HG03565 (cell line): ENCODE results near the gene FOXA3.
"Not testable (repeated sequence)": the region's sequence is repeated elsewhere in the genome, so short reads cannot be mapped to it uniquely, and the experiment has no call there.

Experiments
- ATAC-seq: cut with Tn5 transposase; IDR thresholded peaks from one replicate; pipeline ENCODE4 v1.9.1; 2021; ENCODE audit warnings: mild to moderate bottlenecking, moderate library complexity; ENCODE audit not compliant: unreplicated experiment

The FOXA3 gene

GRCh38 chr19:45827459-45828093 lies 36.5 kb upstream of the FOXA3 start:
- ATAC-seq = no peak

DNA sequence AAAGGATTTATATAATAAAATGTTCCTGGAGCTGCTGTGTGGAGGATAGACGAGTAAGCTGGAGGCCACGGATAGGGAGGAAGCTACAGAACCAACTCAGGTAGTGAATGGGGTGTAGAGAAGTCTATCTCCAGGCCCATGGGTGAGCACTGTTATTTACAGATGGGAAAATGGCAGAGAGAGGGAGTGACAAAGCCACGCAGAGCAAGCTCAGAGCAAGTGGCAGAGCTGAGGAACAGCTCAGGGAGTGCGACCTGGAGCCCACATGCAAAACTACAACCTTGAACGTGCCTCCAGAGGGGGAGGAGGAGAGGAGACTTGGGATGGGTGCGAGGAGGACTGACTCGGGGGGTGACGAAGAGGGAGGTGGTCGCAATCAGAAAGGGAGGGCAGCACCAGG lies 35.6 kb upstream of the FOXA3 start:
- no peak for ATAC-seq

DNA sequence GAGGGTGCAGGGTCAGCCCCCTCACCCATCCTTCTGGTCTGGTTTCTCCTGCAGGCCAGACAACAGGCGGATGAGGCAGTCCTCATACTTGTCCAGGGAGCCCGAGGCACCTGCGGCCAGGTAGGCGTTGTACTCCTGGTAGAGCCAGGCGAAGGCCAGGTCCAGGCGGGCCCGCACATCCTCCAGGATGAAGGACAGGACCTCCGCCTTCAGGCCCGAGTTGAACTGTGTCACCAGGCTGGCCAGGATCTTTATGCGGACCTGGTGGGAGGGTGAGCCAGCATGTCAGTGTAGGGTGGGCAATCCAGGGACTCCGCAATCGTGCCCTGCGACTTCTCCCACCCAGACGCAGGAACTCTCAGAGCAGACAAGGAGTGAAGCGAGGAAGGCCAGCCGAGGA lies 35.2 kb upstream of the FOXA3 start:
- no peak for ATAC-seq

DNA sequence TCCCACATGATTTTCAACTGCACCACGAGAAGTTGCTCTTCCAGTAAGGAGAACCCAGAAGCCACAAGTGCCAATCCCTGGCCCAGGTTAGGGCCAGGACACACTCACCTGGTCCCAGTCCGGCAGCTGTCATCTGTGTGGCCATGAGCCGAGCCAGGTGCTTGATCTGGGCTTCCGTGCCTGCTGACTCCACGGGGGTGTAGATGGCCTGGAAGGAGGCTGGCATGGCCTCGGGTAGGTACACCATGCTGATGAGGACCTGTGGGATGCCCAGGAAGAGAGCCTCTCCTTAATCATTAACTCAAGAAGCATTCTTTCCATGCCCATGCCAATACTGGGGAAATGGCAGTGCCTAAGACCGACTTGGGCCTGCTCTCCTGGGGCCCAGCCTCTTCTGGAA lies 29.2 kb upstream of the FOXA3 start:
- no peak for ATAC-seq

DNA sequence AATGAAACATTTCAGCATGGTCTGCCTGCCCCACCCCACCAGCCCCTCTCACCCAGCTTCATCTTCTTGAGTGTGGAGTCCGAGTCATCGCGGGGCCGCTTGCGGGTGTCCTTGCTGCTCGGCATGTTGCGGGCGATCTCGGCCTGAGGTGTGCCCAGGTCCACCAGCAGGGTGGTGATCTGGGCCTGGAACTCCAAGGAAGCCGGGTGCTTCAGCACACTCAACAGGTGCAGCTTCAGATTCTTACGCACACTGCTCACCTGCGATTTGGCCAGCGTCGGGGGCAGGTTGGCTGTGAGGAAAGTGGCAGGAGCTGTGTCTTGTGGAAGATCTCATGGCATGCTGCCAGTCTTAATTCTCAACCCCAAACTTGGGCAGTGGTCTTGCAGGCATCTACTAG lies 21.9 kb upstream of the FOXA3 start:
- ATAC-seq = no peak

- ATAC-seq = no peak
These were observed 16.5 kb upstream of the FOXA3 start for GRCh38 chr19:45847663-45848062.

DNA sequence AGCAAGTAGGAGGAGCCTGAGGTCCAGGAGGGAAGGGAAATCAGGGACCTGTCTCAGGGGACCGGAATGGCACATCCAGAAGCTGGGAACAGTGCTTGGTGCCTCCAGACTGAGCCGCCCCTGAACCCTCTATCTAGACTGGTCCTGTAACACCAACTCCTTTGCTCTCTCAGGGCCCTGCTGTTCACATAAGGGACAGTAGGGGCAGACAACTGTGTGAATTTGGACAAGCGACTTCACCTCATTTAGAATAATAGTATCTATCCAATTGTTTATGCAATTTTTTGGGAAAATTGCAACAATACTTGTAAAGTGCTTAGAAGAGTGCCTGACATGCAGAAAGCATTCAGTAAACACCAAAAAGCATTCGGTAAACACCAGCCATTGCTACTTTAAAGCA lies 15.2 kb upstream of the FOXA3 start:
- no peak for ATAC-seq

GRCh38 chr19:45852145-45852750 lies 11.9 kb upstream of the FOXA3 start:
- ATAC-seq = no peak

- no peak for ATAC-seq
These were observed 11.1 kb upstream of the FOXA3 start for GRCh38 chr19:45852983-45853382.

DNA sequence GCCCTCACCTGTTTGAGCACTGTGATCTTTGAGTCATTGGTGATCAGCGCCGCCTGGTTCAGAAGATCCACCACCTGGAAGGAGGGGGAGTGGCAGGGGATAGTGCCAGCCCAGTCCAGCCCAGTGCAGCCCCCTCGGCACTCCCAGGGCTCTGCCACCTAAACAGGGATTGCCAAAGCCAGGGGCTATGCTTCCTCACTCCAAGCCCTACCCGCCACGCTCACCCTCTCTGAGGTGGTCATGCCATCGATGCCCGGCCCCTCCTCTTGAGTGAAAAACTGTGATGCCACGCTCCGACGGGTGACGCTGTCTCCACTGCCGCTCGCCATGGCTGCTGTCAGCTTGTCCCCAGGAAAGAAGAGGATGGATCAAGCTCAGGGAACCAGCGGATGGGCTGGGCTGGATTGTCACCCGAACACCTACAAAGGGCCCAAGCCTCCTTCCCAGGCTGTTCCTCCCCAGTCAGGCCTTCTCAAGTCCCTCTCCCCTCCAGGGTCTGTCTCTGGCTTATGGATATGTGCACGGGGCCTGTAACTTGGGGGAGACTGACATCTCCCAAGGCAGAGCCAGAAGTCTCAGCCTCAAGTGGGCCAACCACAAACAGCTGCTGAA lies 9.9 kb upstream of the FOXA3 start:
- no peak for ATAC-seq

DNA sequence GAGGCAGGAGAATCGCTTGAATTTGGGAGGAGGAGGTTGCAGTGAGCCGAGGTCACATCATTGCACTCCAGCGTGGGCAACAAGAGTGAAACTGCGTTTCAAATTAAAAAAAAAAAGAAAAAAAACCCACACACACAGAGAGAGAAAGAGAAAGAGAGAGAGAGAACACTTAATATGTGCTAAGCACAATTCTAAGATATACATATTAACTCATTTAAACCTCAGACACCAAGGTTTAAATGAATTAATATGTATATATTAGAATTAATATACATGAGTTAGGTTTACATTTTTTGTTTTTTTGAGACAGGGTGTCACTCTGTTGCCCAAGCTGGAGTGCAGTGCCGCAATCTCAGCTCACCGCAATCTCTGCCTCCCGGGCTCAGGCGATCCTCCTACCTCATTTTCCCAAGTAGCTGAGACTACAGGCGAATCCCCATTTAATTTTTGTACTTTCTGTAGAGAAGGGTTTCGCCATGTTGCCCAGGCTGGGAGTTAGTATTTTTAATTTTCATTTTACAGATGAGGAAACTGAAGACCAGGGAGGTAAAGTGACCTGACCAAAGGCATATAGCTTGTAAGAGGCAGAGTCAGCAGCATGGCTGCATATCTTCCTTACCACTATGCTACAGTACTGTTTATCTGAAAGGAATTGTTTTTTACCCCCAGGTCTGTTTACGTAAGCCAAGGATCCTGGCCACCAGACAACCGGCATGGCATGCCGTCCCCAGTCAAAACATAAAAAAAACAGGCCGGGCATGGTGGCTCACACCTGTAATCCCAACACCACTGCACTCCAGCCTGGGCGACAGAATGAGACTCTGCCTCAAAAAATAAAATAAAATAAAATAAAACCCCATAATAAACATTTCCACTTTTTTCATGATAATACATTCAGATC lies 3.5 kb upstream of the FOXA3 start:
- ATAC-seq = no peak

GRCh38 chr19:45862271-45862563 lies 1.9 kb upstream of the FOXA3 start:
- no peak for ATAC-seq

DNA sequence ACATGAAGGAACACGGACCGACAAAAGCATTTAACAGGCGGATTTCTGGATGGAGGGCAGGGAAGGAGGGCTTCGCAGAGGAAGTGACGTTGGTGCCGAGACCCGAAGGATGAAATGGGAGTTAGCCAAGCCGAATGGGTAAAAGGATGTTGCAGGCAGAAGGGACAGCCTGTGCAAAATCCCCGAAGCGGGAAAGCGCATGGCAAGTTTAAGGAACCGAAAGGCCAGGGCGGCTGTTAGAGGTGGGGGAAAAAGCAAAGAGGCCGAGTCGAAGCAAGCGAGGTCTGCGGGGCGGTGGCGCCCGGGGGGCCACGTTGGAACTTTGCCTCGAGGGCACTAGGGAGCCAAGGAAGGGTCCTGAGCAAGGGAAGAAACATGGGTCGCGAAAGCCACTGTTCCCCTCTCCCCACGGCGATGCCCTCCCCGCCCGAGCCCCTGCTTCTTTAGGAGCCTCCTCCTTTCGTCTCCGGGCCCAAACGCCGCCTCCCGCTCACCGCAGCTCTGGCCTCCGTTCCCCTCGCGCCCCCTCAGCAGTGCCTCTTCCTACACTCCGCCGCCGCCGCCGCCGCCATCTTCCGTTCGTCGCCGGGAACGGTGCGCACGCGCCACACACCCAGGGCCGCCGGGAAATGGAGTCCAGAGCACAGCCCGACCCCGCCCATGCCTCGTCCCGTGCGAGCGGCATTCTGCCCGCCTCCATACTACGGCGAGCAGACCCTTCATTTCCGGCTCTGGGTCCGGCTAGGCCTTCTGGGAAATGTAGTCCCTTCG lies 1.4 kb upstream of the FOXA3 start, which contains the start of gene SYMPK:
SYMPK (minus strand) TSS at position 584 of the 771 bp plus-strand sequence. CDS start 8,652 bp downstream, outside the sequence.
- ATAC-seq = peak; percentile 86

GRCh38 chr19:45863335-45863839 lies 739 bp upstream of the FOXA3 start:
- ATAC-seq = no peak

DNA sequence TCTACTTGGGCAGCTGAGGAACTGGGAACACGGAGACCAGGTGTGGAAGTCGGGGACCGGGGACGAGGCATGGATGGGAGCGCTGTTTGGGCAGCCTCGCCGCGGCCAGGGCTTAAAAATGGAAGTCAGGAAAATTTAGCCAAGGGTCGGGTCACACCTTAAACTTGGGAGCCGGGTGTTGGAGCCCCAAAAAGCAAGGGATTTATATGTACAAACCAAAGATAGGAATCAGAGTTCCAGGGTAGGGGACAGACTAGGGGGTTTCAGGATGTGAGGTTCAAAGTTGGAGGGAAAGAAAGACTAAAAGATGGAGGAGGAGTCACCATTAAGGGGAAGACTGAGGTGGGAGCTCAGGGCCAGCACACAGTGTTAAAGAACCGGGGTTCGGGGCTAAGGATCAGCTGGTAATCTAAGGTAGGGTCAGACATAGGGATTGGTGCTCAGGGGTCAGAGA lies 530 bp downstream of the FOXA3 start:
- ATAC-seq = no peak

- no peak for ATAC-seq
These were observed 1.3 kb downstream of the FOXA3 start for GRCh38 chr19:45865269-45865948.

DNA sequence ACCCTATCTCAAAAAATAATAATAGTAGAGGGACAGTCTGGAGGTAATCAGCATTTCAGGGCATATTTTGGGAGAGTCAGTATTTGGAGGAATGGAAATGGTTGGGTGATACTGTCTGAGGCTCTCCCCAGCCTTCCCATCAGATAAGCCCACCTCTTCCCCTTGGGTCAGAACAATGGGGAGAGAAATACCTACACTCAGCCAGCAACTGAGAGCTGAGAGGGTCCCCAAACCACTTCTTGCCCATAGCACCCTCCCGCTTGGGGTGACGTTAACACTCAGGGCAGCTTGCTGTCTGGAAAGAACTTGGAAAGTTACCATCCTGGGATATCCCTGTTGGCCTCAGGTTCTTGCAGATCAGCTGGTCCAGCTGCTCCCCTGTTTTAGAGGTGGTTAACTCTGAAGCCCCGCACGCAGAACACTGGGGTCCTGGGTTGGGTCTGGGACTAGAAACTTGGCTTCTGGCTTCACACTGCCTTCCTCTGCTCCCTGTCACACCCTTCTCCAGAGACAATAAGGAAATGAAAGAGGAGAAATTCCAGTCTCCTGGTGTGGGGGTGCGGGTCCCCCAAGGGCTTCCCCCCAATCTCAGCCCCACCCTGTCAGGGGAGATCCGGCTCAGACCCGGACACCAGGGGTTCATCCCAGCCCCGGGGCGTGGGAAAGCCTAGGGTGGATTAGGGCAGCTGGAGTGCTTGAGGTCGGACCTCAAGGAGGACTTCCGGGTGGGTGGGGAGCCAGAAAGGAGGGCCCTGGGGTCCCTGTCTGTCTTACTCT lies 2.5 kb downstream of the FOXA3 start:
- ATAC-seq = no peak

DNA sequence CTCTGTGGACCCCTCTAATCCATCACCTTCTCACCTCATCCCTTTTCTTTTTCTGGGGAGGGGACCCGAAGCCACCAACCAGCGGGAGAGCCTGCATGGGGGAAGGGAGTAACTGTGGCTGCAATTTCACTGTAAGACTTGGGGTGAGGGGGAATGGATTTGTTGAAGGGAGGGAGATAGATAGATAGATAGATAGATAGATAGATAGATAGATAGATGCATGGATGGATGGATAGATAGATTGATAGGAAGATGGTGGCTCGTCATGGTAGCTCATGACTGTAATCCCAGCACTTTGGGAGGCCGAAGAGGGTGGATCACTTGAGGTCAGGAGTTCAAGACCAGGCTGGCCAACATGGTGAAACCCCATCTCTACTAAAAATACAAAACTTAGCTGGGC lies 3.1 kb downstream of the FOXA3 start:
- not testable (repeated sequence) for ATAC-seq

DNA sequence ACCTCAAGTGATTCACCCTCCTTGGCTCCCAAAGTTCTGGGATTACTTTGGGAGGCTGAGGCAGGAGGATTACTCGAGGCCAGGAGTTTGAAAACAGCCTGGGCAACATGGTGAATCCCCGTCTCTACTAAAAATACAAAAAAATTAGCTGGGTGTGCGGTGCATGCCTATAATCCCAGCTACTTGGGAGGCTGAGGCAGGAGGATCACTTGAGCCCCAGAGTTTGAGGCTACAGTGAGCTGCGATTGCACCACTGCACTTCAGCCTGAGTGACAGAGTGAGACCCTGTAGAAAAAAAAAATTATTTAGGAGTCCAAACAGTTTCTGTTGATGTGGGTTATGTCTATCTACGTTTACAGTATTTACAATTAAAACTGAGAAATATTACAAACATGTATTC lies 6.7 kb downstream of the FOXA3 start:
- no peak for ATAC-seq
